A673 (cell line): ENCODE results near the gene XKR7.

Source experiments
- EZH2 ChIP-seq: fragments of 200-600 bp; sonication (generic); IDR thresholded peaks from 2 replicates; pipeline ENCODE4 v1.6.1; 2017; ENCODE audit warnings: borderline replicate concordance, low read depth, mild to moderate bottlenecking, mixed read lengths, antibody characterized with exemption, low read length; ENCODE audit not compliant: poor library complexity, severe bottlenecking
- TF ChIP-seq, protein P1 (sequence below): fragments of 300-800, 200-600 bp; sonication (generic); conservative IDR thresholded peaks from 2 replicates; pipeline ENCODE4 v1.5.1; 2017; ENCODE audit warnings: low read depth, mild to moderate bottlenecking, antibody characterized with exemption, low read length, moderate library complexity, mixed read lengths

DNA sequence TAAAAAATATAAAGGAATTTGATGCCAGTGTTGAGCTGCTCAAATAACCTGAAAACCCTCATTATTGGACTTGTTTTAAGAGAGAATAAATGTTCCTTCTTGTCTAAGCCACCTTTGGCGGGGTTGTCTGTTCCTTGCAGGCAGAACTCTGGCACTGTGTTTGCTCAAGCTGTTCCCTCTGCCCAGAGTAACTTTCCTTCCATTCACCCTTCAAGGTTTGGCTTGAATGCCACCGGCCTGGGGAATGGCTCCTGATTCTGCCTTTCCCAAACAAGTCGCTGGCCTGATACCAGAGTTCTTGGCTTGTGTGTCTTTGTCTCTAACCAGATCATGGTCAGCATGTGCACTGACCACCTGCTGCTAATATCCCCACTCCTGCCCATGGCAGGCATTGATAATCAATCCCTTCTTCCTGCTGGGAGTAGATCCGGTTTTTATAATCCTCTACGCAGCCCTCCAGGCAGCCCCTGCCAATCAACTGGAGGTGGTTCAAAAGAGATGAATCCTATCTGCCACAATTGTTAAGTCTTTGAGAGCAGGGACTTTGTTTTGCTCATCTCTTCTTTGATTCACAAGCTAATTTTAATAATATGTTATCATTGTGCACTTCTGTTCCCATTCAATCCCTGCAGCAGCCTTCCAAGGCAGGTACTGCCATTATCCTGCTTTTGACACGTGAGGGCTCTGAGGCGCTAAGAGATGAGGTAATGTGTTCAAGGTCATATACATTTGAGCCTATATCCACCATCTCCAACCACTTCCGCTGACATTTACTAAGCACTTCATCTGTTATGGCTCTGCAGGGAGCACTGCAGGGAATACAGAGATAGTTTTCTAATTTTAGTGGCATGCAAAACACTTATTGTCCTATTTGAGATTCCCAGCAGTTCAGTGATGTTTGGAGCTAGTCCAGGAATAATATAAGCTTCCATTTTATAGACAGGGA is 39.2 kb downstream of the XKR7 start:
- TF ChIP-seq, protein P1, sequence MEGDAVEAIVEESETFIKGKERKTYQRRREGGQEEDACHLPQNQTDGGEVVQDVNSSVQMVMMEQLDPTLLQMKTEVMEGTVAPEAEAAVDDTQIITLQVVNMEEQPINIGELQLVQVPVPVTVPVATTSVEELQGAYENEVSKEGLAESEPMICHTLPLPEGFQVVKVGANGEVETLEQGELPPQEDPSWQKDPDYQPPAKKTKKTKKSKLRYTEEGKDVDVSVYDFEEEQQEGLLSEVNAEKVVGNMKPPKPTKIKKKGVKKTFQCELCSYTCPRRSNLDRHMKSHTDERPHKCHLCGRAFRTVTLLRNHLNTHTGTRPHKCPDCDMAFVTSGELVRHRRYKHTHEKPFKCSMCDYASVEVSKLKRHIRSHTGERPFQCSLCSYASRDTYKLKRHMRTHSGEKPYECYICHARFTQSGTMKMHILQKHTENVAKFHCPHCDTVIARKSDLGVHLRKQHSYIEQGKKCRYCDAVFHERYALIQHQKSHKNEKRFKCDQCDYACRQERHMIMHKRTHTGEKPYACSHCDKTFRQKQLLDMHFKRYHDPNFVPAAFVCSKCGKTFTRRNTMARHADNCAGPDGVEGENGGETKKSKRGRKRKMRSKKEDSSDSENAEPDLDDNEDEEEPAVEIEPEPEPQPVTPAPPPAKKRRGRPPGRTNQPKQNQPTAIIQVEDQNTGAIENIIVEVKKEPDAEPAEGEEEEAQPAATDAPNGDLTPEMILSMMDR, result no peak
- no peak for TF ChIP-seq EZH2
